Left lung (tissue), 10 donors: Measurements from ENCODE around the gene ADAMTS4. TPM values are rescaled to one million over a fixed set of nuclear protein-coding genes. Genes with fewer than 3 reads are reported as not detected.

Source experiments
- ATAC-seq: fragments of 200-7000 bp; cut with Tn5 transposase; one replicate; pipeline ENCODE4 v1.9.1; 2020; ENCODE audit warnings: moderate library complexity
- DNase-seq, 4 donors: peaks; one replicate each; pipeline ENCODE4 v3.0.0-alpha.2; 2013 to 2020
- H3K27ac ChIP-seq, 2 donors: fragments of 200-600 bp; sonication (generic) in 1 of 2; one replicate each; pipeline versions ENCODE4 v1.5.0 to v1.8.0; 2020 to 2021
- H3K27me3 ChIP-seq, 2 donors: fragments of 200-600 bp; sonication (generic) in 1 of 2; one replicate each; pipeline versions ENCODE4 v1.5.0 to v1.8.0; 2020 to 2021
- H3K36me3 ChIP-seq, 2 donors: fragments of 200-600 bp; sonication (generic) in 1 of 2; one replicate each; pipeline versions ENCODE4 v1.5.0 to v1.8.0; 2020 to 2021
- H3K4me1 ChIP-seq, 2 donors: fragments of 200-600 bp; one replicate each; pipeline ENCODE4 v1.8.0; 2021
- H3K4me3 ChIP-seq, 2 donors: fragments of 200-600 bp; sonication (generic) in 1 of 2; one replicate each; pipeline versions ENCODE4 v1.5.0 to v1.8.0; 2020 to 2021; ENCODE audit warnings: mild to moderate bottlenecking in 1 of 2
- H3K9me3 ChIP-seq, 2 donors: fragments of 200-600 bp; sonication (generic) in 1 of 2; one replicate each; pipeline versions ENCODE4 v1.5.0 to v1.8.0; 2020 to 2021
- CTCF ChIP-seq, 2 donors: fragments of 200-600 bp; sonication (generic) in 1 of 2; IDR thresholded peaks; one replicate each; pipeline versions ENCODE4 v1.5.0 to v1.8.0; 2021; ENCODE audit warnings: antibody characterized with exemption in 2 of 2
- intact Hi-C, 2 donors: fragments of 100-400 bp; cut with DNase I; formaldehyde crosslinking; loops; one replicate each; pipeline versions ENCODE4 v1.11.2 to v1.14.2; 2022
- polyA plus RNA-seq, 6 donors: library from polyadenylated mRNA; unstranded; fragments of 120-200 nt; gene quantifications; one replicate each; pipeline ENCODE4 v1.2.1, GENCODE V29; 2013; ENCODE audit not compliant: insufficient read length in 6 of 6
- total RNA-seq, 2 donors: library from RNA; stranded (reverse); fragmentation: NEBNext Ultra II Directional; extraction: Animal tissue kit (Norgen Biotek cat#: 25700); gene quantifications; one replicate each; pipeline ENCODE4 v1.2.1, GENCODE V29; 2021
- donor health status: DM: no; HTN: yes; CAD: no.
- donor health status: DM: no; HTN: no; CAD: no.

ADAMTS4 gene
- total and polyA plus RNA-seq, 8 donors = 1.4 to 15.4 (median 3.1) TPM

- Histone ChIP-seq H3K9me3 (no peaks in the 10 kb centered on the region), H3K4me3 (peak overlapping the region in 1 of 2 donors; percentile 30), H3K27me3 (peaks cover 0 to 1% of the 10 kb centered on the region in 2 donors), H3K36me3 (peaks cover 0 to 8% of the 10 kb centered on the region in 2 donors), H3K27ac (peak overlapping the region in 1 of 2 donors; percentile 75), H3K4me1 (peaks cover 12 to 61% of the 10 kb centered on the region in 2 donors)
- no peak for DNase-seq
- intact Hi-C loops = no loop called here
- TF ChIP-seq CTCF (IDR thresholded peaks at IDR 0.05) = no peak
- no peak for ATAC-seq
Observed at GRCh38 chr1:161196111-161196510, 2.7 kb downstream of the ADAMTS4 start.

GRCh38 chr1:161195171-161195570, 3.7 kb downstream of the ADAMTS4 start:
- Histone ChIP-seq H3K4me3 (peak overlapping the region in 1 of 2 donors; percentile 30), H3K9me3 (no peaks in the 10 kb centered on the region), H3K27ac (peak overlapping the region in 1 of 2 donors; percentile 23), H3K4me1 (peaks cover 7 to 51% of the 10 kb centered on the region in 2 donors), H3K27me3 (peaks cover 0 to 4% of the 10 kb centered on the region in 2 donors), H3K36me3 (peaks cover 0 to 14% of the 10 kb centered on the region in 2 donors)
- TF ChIP-seq CTCF (IDR thresholded peaks at IDR 0.05) = no peak
- intact Hi-C loops = no loop called here
- DNase-seq (peak in 1 of 4 donors; percentile 34), ATAC-seq (no peak)

- ATAC-seq = no peak
- intact Hi-C loops = no loop called here
- H3K9me3 ChIP-seq = no peaks in the 10 kb centered on the region
Observed at GRCh38 chr1:161193561-161194235, 5.2 kb downstream of the ADAMTS4 start.

GRCh38 chr1:161192476-161193465, 6.1 kb downstream of the ADAMTS4 start:
- H3K36me3 ChIP-seq = peaks cover 0 to 14% of the 10 kb centered on the region in 2 donors
- no peak overlapping the region for H3K4me3 ChIP-seq
- peaks cover 0 to 4% of the 10 kb centered on the region in 2 donors for H3K27me3 ChIP-seq
- peak; percentile 79 to 90 for TF ChIP-seq CTCF (IDR thresholded peaks at IDR 0.05)
- H3K27ac ChIP-seq = no peak overlapping the region
- H3K4me1 ChIP-seq = peaks cover 3 to 46% of the 10 kb centered on the region in 2 donors
- intact Hi-C loops = no loop called here
- H3K9me3 ChIP-seq = no peaks in the 10 kb centered on the region
- ATAC-seq = peak; percentile 81
- DNase-seq = peak in 3 of 4 donors; percentile 49 to 67 (median 58)

More at GRCh38 chr1:161193561-161194235, 5.2 kb downstream of the ADAMTS4 start:
- Histone ChIP-seq H3K36me3 (peaks cover 0 to 14% of the 10 kb centered on the region in 2 donors), H3K27ac (no peak overlapping the region), H3K27me3 (peaks cover 0 to 4% of the 10 kb centered on the region in 2 donors), H3K4me1 (peaks cover 3 to 42% of the 10 kb centered on the region in 2 donors), H3K4me3 (no peak overlapping the region)
- no peak for TF ChIP-seq CTCF (IDR thresholded peaks at IDR 0.05)
- DNase-seq = no peak
